Hepatic stellate cell (primary cell): ENCODE measurements around the gene NCAPH2.
A peak's percentile ranks its signal among the peaks of the same experiment; 100 is the strongest.

Experiments used
- DNase-seq: peaks from one replicate; pipeline ENCODE4 v3.0.0; 2011; ENCODE audit warnings: low spot score

The NCAPH2 gene

GRCh38 chr22:50507991-50508884 is at the start of gene NCAPH2:
NCAPH2 (plus strand) TSS chr22:50508224; CDS start chr22:50508338, 114 bp downstream.
- DNase-seq = peak; percentile 100

GRCh38 chr22:50459016-50459415 is 49.0 kb upstream of the NCAPH2 start:
- no peak for DNase-seq

DNA sequence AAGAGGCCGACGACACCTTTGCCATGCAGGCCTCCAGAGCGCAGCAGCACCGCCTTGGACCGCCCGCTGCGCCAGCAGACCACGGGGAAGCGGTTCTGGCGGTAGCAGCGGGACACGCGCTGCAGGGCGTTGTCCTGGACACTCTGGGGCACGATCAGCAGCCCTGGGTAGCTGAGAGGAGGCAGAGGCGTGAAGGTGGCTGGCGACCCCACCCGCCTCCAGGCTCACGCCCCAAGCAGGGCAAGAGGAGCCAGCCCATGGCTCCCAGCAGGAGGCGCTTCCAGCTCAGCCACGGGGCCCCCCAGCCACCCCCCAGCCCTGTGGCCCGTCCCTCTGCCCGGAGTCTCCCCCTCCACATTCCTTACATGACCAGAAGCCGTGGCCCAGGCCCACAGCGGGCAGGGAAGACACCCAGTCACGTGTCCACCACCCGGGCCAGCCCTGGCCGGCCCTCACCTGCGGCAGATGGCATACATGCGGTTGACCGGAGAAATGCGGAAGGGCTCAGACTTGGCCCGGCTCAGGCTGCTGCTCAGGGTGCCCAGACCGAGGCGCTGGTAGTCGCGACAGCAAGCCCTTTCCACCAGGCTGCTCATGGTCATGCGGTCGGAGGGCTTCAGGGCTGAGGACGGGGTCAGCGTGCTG is 48.4 kb upstream of the NCAPH2 start:
- no peak for DNase-seq

- no peak for DNase-seq
These were observed 47.1 kb upstream of the NCAPH2 start for GRCh38 chr22:50460938-50461337.

GRCh38 chr22:50461536-50461935 is 46.5 kb upstream of the NCAPH2 start:
- no peak for DNase-seq

- no peak for DNase-seq
These were observed 46.0 kb upstream of the NCAPH2 start for GRCh38 chr22:50461979-50462540.

DNA sequence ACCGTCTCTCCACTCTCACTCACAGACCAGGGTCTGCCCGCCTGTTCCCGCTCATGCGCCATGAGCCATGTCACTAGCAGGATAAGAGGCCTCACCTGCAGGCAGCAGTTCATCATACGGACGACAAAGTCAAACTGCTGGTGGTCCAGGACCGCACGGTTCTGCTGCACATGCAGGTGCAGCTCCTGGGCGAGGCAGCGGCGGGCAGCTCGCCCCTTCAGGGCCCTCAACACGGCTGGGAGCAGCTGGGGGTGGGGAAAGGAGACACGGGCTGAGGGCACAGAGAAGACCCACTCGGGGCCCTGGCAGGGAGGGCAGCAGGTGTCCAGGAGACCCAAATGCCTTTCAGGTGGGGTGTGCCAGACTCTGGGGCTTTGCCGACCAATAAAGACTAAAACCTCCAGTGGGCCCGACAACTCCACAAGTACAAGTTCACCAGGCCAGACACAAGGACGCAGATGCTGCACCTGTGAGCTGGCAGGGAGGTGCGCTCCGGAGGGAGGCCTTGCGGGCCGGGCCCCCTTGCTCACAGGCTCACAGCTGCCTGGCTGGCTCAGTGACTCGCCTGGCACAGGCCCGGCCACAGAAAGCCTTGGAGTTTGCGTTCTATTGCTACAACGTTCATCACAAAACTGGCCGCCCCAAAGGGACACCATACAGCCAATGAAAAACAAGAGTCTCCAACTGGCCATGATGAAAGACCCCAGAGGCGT is 44.7 kb upstream of the NCAPH2 start:
- no peak for DNase-seq

GRCh38 chr22:50464451-50464850 is 43.6 kb upstream of the NCAPH2 start:
- DNase-seq = no peak

- no peak for DNase-seq
These were observed 42.7 kb upstream of the NCAPH2 start for GRCh38 chr22:50465066-50465930.

DNA sequence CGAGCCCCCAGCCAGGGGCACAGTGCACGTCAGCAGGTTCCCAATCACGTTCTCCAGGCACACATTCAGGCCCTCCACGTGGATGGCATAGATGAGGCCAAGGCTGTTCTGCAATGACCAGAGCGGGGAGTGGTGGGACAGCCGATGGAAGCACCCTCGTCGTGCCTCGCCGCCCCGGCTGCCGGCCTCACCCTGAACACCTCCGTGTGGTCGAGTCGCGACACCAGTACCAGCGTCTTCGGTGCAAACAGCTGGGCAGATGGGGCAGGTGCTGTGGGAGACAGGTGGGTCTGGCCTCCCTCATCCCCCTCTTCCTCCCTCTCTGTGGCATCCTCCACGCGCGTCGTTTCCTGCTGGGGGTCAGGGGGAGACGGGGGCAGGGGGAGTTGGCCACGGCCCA is 40.7 kb upstream of the NCAPH2 start:
- no peak for DNase-seq

GRCh38 chr22:50467773-50468440 is 40.1 kb upstream of the NCAPH2 start:
- no peak for DNase-seq

GRCh38 chr22:50468626-50469025 is 39.4 kb upstream of the NCAPH2 start:
- no peak for DNase-seq

DNA sequence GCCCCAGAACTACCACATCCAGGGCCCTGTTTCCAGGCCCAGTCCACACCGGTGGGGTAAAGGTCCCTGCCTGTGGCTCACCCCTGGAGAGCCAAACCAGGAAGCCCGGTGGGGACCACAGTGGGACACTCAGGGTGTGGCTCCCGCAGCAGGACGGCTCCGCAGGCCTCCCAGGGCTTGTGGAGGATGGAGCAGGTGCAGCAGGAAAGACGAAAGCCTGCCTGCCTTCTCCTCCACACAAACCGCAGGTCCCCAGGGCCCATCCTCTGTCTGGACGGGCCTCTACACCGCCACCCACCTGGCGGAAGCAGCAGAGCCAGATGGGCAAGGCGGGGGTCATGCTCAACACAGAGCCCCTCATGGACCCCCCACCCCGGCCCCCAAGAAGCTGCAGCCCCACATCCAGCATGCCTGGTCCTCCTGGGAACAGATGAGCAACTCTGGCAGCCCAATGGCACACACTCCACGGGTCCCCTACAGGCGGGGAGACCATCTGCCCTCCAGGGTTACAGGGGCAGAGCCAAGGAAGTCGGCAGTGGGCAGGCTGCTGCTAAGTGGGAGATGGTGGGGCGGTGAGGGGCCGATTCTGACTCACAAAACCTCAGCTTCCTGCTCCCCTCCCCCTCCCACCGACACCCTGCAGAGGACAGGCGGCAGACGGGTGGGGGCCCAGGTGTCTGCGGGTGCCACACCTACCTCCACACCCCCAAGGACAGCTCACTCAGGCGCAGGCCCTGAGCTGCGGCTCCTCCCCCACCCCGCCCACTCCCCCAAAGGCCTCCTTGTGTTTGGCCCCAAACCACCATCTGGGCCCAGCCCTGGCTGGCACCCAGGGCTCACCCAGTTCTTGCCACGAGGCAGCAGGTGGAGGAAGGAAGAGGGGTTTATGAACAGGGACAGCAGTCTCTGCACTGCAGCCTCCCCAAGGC is 38.4 kb upstream of the NCAPH2 start:
- DNase-seq = no peak

- DNase-seq = no peak
These were observed 37.5 kb upstream of the NCAPH2 start for GRCh38 chr22:50470491-50470890.

GRCh38 chr22:50471197-50471847 is 36.7 kb upstream of the NCAPH2 start:
- no peak for DNase-seq

GRCh38 chr22:50471962-50472361 is 36.1 kb upstream of the NCAPH2 start:
- no peak for DNase-seq

GRCh38 chr22:50473088-50473487 is 34.9 kb upstream of the NCAPH2 start:
- no peak for DNase-seq

- DNase-seq = peak; percentile 81
These were observed 34.0 kb upstream of the NCAPH2 start for GRCh38 chr22:50473855-50474671.
